Measurements from ENCODE around the gene WRAP53.

WRAP53 gene

DNA sequence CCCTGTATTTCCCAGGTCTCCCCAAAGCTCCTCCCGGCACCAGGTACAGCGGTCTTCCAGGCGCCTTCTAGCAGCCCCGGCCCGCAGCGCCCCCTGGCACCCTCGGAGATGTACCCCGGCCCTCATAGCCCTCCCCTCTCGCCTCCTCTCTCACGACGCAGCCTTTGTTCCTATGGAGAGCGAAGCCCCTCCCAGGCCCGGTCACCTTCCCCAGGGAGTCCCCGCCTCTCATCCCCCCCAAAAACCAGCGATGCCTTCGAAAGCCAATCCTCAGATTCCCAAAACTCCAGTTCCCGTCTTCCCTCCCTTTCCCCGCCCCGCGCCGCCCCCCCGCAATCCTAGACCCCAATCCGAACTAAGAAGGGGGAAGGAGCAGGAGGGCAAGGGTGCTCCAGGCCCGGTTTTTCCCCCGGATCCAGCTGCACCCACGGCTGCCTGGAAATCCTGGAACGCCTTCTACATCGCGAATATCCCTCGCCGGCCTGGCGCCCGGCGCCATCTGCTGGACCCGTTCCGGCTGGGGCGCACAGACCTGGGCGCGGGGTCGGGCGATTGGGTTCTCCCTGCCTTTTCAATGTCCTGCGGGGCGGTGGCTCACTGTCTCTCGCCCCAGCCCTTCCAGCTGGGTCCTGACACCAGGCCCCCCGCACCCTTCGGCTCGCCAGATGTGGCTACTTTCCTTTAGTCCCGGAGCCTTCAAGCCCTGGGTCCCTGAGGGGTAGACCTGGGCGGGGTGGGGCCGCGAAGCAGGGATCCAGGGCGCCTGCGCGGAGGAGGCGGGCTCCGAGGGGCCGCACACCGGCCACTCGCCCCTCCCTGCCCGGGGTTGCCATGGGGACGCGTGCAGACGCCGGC is 28.9 kb downstream of the WRAP53 start, which contains the start of gene DNAH2:
DNAH2 (plus strand) TSS at position 844 of the 855 bp plus-strand sequence. CDS start 1,991 bp downstream, outside the sequence.
- peak within 1 kb of the TSS in 1 of 2 donors; percentile 38 for H3K27ac ChIP-seq
- peak within 1 kb of the TSS; percentile 79 for H3K4me3 ChIP-seq
- TF ChIP-seq, protein P1, sequence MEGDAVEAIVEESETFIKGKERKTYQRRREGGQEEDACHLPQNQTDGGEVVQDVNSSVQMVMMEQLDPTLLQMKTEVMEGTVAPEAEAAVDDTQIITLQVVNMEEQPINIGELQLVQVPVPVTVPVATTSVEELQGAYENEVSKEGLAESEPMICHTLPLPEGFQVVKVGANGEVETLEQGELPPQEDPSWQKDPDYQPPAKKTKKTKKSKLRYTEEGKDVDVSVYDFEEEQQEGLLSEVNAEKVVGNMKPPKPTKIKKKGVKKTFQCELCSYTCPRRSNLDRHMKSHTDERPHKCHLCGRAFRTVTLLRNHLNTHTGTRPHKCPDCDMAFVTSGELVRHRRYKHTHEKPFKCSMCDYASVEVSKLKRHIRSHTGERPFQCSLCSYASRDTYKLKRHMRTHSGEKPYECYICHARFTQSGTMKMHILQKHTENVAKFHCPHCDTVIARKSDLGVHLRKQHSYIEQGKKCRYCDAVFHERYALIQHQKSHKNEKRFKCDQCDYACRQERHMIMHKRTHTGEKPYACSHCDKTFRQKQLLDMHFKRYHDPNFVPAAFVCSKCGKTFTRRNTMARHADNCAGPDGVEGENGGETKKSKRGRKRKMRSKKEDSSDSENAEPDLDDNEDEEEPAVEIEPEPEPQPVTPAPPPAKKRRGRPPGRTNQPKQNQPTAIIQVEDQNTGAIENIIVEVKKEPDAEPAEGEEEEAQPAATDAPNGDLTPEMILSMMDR (IDR thresholded peaks at IDR 0.05): no peak
- peak; percentile 82 for DNase-seq (ENCODE audit: low spot score)

DNA sequence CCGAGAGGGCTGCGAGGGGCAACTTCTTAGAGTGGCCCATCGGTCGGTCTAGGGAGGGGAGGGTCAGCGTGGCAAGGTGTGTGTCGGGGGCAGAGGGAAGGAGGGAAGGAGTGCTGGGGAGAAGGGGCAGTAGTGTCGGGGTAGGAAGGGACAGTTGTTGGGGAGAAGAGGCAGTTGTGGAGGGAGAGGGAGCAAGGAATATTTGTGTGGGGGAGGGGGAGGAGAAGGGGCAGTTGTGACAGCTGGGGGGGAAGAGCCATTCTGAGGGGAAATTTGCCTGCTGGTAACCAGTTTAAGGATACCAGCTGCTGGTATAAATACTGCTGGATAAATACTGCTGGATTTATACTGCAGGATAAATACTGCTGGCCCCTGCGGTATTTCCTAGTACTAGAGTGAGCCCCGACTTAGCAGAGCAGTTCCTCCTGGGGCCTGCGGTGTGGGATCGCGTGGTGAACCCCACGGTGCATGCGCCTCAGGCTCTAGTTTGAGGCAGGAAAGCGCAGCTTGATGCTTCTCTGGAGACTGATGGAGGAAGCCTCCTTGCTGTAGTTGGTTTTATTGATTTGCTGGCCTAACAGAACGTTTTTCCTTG is 29.6 kb downstream of the WRAP53 start:
- TF ChIP-seq, protein P1 (IDR thresholded peaks at IDR 0.05): no peak
- DNase-seq (ENCODE audit: low spot score): no peak
- peak overlapping the region; percentile 79 for H3K4me3 ChIP-seq
- H3K27ac ChIP-seq: peak overlapping the region in 1 of 2 donors; percentile 38

DNA sequence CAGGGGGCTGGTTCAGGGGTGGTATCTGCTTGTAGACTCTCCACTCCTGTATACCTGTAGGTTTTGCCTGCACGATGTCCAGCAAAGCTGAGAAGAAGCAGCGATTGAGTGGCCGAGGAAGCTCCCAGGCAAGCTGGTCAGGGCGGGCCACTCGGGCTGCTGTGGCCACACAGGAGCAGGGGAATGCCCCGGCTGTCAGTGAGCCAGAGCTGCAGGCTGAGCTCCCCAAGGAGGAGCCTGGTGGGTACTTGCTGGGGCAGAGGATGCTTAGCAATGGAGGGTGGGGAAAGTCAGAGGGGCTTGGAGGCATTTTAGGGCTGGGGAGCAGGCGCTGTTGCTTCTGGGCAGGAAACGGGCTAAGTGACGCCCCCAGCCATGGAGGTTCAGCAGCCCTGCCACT is 31.4 kb downstream of the WRAP53 start:
- DNase-seq (ENCODE audit: low spot score): no peak
- TF ChIP-seq, protein P1 (IDR thresholded peaks at IDR 0.05): no peak
- no peak overlapping the region for H3K27ac ChIP-seq
- no peak overlapping the region for H3K4me3 ChIP-seq

DNA sequence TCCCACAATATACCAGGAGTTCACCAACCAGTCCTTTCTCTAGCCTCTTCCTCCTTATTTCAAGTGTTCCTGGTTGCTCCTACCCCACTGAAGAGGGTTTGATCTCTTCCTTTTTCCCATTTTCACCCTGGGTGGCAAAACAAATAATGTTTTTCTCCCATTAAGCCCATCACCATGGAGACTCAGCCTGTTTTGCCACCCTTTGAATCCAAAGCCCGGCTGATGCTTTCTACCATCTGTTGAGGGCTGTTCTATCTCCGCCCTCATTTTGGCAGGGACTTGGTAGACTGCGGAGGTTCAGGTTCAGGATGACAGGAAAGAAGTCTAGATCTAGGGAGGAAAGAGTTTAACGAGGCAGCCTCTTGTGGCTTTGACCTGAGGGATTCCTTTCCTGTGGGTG is 31.8 kb downstream of the WRAP53 start:
- DNase-seq (ENCODE audit: low spot score): no peak
- TF ChIP-seq, protein P1 (IDR thresholded peaks at IDR 0.05): no peak
- Histone ChIP-seq H3K27ac (no peak overlapping the region), H3K4me3 (no peak overlapping the region)

DNA sequence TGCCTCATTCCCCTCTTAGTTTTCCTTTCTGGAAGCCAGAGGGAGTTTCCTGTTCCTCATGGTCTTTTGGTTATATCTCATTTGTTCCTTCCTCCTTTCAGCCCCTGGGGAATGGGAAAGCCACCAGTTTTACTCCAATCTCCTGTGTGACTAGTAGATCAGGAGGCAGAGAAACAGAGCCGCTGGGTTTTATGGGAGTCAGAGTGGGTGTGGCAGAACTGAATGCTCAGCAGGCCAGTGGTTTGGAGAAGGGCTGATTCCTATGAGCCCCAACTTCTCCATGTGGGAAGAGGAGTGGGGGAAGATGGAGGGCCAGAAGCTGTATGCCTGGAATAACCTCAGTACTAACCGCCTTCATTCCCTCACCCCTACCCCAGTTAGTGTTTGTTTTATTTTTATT is 33.3 kb downstream of the WRAP53 start:
- no peak overlapping the region for H3K27ac ChIP-seq
- H3K4me3 ChIP-seq: no peak overlapping the region
- TF ChIP-seq, protein P1 (IDR thresholded peaks at IDR 0.05): no peak
- no peak for DNase-seq (ENCODE audit: low spot score)

DNA sequence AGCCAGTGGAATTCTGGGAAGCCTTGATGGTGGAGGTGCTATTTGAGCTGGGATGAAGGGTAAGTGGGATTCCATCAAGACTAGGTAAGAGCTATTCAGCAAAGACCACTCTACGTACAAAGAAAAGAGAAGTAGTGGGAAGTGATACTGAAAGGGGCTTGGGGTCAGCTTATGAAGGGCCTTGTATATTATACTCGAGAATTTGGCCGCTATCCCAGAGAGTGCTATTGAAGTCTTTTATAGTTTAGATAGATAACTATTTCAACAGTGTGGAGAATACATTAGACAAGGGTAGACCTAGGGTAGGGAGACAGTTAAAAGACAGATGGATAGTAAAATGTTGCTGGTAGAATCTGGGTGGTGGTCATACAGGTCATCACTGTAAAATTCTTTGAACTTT is 39.6 kb downstream of the WRAP53 start:
- no peak overlapping the region for H3K4me3 ChIP-seq
- no peak for DNase-seq (ENCODE audit: low spot score)
- TF ChIP-seq, protein P1 (IDR thresholded peaks at IDR 0.05): no peak
- H3K27ac ChIP-seq: no peak overlapping the region

All from coronary artery (tissue), 2 donors.